Limb (tissue), 2 donors: Measurements from ENCODE around the gene ZGPAT.
A peak's percentile ranks its signal among the peaks of the same experiment; 100 is the strongest.

Experiments used
- DNase-seq, 2 donors: peaks; one replicate each; pipeline ENCODE4 v3.0.0-alpha.2; 2016; ENCODE audit errors: extremely low spot score in 2 of 2

Gene ZGPAT

GRCh38 chr20:63744574-63745423 is 37.0 kb downstream of the ZGPAT start:
- DNase-seq, result peak in 1 of 2 donors; percentile 20

- DNase-seq, result peak in 1 of 2 donors; percentile 20
Observed at GRCh38 chr20:63745424-63745805, 37.6 kb downstream of the ZGPAT start.

- DNase-seq, result no peak
Observed at GRCh38 chr20:63745961-63746731, 38.3 kb downstream of the ZGPAT start.

- DNase-seq, result no peak
Observed at GRCh38 chr20:63746751-63747315, 39.0 kb downstream of the ZGPAT start.

- no peak for DNase-seq
Observed at GRCh38 chr20:63747622-63748069, 39.8 kb downstream of the ZGPAT start.

- no peak for DNase-seq
Observed at GRCh38 chr20:63748070-63748933, 40.5 kb downstream of the ZGPAT start.

- no peak for DNase-seq
Observed at GRCh38 chr20:63748934-63749270, 41.1 kb downstream of the ZGPAT start.

GRCh38 chr20:63749597-63750508 is 42.0 kb downstream of the ZGPAT start:
- DNase-seq, result no peak

- peak in 1 of 2 donors; percentile 29 for DNase-seq
Observed at GRCh38 chr20:63750807-63751470, 43.1 kb downstream of the ZGPAT start.

- DNase-seq, result peak in 1 of 2 donors; percentile 35
Observed at GRCh38 chr20:63751471-63752271, 43.8 kb downstream of the ZGPAT start.

GRCh38 chr20:63752411-63753101 is 44.7 kb downstream of the ZGPAT start:
- peak in 1 of 2 donors; percentile 20 for DNase-seq

GRCh38 chr20:63753381-63753780 is 45.5 kb downstream of the ZGPAT start:
- no peak for DNase-seq

- peak in 1 of 2 donors; percentile 21 for DNase-seq
Observed at GRCh38 chr20:63754008-63754407, 46.2 kb downstream of the ZGPAT start.

- no peak for DNase-seq
Observed at GRCh38 chr20:63755933-63756647, 48.3 kb downstream of the ZGPAT start.

- no peak for DNase-seq
Observed at GRCh38 chr20:63756648-63756991, 48.8 kb downstream of the ZGPAT start.

GRCh38 chr20:63758152-63758551 is 50.3 kb downstream of the ZGPAT start:
- no peak for DNase-seq

GRCh38 chr20:63759377-63759901 is 51.6 kb downstream of the ZGPAT start:
- no peak for DNase-seq
